Activated CD4-positive, alpha-beta T cell treated with anti-CD3 and anti-CD28 coated beads, Interleukin-2, amount 50 U/mL, for 1 hour (primary cell): ENCODE measurements around the gene CRACDL.

ENCODE experiments used
- DNase-seq: peaks from one replicate; pipeline ENCODE4 v3.0.0-alpha.2; 2020

Gene CRACDL, protein sequence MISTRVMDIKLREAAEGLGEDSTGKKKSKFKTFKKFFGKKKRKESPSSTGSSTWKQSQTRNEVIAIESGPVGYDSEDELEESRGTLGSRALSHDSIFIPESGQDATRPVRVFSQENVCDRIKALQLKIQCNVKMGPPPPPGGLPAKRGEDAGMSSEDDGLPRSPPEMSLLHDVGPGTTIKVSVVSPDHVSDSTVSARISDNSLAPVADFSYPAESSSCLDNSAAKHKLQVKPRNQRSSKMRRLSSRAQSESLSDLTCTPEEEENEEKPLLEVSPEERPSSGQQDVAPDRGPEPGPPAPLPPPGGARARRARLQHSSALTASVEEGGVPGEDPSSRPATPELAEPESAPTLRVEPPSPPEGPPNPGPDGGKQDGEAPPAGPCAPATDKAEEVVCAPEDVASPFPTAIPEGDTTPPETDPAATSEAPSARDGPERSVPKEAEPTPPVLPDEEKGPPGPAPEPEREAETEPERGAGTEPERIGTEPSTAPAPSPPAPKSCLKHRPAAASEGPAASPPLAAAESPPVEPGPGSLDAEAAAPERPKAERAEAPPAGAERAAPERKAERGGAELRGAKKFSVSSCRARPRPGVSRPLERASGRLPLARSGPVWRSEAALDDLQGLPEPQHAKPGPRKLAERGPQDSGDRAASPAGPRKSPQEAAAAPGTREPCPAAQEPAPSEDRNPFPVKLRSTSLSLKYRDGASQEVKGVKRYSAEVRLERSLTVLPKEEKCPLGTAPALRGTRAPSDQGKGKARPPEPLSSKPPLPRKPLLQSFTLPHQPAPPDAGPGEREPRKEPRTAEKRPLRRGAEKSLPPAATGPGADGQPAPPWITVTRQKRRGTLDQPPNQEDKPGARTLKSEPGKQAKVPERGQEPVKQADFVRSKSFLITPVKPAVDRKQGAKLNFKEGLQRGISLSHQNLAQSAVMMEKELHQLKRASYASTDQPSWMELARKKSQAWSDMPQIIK

DNA sequence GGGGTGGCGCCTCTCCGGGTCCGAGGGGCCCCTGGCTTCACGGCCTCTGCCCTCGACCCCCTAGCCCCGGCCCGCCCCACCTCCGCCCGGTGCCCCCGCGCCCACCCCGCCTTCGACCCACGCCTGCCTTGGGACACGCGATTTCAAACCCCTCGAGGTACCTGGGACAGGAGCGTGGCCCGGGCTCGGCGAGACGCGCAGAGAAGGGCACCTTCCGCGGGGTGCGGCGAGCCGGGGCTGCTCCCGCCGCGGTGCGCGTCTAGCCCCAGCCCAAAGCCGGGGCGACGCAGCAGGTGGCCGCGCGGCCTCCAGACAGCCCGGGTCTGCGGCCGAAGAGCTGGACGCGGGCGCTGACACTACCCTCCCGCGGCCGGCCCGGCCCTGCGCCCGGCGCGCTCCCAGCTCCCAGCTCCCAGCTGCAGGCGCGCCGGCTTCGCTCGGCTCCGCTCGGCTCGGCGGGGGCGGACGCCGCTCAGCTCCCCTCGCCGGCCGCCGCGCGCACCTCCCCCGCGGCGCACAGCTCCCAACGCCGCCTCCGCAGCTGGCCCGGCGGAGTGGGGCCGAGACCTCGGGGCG, at the start of gene CRACDL:
Gene CRACDL (minus strand): TSS at position 449 of the 576 bp plus-strand sequence. CDS start 89,425 bp downstream, outside the sequence.
- DNase-seq: no peak

DNA sequence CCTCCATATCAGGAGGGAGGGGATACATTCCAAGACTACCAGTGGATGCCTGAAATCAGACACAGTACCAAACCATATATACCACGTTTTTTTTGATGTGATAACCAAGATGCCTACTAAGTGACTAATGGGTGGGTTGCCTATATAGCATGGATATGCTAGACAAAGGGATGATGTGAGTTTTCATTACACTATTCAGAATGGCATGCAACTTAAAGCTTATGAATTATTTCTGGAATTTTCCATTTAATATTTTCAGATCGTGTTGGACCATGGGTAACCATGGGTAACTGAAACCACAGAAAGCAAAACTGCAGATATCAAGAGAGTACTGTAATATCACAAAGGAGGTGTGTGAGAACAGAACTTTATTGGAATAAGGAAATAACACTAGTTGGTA, 39.6 kb upstream of the CRACDL start:
- DNase-seq: no peak

GRCh38 chr2:98972582-98973167, 36.6 kb upstream of the CRACDL start:
- DNase-seq: no peak

- DNase-seq: no peak
Observed at GRCh38 chr2:98959810-98960507, 23.9 kb upstream of the CRACDL start.

DNA sequence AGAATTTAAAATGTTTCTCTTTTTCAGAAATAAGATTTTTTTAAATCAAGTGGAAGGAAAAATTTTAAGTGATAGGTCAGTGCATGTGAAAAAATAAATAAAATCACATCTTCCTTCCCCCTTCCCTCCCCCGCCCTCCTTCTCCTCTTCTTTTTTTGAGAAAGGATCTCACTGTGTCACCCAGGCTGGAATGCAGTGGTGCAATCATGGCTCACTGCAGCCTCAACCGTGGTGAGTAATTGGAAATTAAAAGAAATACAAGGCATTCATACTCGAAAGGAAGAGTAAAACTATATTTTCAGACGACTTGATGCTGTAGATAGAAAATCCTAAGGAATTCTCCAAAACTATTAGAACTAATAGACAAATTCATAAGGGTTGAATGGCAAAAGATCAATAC, 16.9 kb upstream of the CRACDL start:
- DNase-seq: no peak

DNA sequence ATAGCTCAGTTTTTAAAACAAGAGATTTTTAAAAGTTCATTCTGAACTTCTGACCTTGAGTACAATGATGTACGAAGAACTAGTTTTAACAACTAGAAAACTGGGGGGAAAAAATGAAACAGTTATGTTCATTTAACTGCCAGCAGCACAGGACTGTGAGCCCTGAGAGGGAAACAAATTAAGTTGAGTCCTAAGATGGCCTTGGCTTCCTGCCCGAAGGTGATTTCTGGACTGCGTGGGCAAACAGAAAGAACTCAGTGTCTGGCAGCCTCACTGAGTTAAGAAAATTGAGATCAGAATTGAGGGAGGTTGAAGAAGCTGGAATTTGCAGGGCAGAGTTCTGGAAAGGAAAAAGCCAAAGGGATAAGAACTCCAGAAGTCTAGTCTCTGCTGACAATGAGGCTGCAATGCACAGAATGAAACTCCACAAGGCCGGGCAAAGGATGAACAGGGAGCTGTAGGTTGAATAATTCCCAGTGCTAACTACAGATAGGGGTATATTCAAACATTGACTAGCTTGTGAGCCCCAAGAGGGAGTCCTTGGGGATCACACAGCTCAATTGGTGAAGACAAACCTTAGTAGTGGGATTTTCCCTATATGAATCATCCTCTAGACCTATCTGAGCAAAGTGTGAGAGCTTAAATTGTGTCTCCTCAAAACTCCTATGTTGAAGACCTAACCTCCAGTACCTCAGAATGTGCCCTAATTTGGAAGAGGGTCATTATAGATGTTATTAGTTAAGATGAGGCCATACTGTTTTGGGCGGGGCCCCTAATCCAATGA, 13.1 kb upstream of the CRACDL start:
- no peak for DNase-seq

GRCh38 chr2:98947554-98947953, 11.5 kb upstream of the CRACDL start:
- DNase-seq: no peak

DNA sequence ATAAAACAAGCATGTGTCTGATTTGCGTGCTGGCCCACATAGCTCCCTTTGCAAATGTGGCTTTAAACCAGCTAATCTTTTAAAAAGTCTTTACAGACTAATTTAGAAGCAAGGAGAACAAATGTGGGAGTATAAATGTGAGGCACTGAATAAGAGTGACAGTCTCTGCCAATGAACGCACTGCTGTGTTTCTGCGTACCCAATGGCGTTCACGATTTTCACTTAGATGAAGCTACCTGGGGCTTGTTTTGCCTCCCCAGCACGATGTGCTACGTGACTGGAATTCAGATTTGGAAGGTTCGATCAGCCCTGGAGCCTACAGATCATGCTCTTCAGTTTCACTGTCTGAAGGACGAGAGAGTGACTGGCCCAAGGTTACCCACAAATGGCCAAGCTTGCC, 10.8 kb upstream of the CRACDL start:
- DNase-seq: no peak

DNA sequence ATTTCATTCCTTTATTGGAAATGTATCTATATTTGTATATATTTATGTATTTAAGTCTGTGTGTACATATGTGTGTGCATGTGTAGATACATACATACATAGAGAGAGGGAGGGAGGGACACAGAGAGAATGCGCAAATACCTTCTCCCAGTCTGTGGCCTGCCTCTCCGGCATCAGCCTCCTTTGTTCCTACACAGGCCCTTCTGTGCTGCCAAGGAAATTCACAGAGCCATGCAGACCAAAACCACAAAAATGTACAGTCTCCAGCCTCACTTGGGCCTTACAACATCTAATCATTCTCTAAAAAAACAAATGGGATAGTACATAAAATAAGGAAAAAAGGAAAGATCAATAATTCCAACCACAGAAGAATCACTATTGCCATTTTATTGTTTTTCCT, 8.8 kb upstream of the CRACDL start:
- no peak for DNase-seq

- no peak for DNase-seq
Observed at GRCh38 chr2:98940102-98940501, 4.1 kb upstream of the CRACDL start.

DNA sequence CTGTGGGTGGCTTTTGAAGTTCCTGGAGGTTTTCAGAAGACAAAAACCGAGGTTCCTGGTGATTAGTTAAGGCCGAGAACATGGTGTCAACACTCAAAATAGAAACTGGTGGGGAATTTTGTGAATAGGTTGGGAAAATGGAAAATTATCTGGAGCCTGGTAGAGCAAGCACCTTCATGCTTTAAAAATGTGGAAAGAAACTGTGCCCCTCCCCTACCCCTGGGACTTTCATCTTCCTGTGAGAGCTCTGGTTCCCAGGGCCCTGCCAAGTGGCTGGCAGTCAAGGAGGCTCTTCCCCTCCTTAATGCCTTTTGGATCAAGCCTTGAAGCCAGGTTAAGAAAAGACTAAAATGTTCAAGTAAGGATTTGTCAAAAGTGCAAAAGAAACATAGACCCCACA, 1.9 kb upstream of the CRACDL start:
- DNase-seq: no peak

GRCh38 chr2:98936353-98937351, 627 bp upstream of the CRACDL start:
- DNase-seq: no peak

DNA sequence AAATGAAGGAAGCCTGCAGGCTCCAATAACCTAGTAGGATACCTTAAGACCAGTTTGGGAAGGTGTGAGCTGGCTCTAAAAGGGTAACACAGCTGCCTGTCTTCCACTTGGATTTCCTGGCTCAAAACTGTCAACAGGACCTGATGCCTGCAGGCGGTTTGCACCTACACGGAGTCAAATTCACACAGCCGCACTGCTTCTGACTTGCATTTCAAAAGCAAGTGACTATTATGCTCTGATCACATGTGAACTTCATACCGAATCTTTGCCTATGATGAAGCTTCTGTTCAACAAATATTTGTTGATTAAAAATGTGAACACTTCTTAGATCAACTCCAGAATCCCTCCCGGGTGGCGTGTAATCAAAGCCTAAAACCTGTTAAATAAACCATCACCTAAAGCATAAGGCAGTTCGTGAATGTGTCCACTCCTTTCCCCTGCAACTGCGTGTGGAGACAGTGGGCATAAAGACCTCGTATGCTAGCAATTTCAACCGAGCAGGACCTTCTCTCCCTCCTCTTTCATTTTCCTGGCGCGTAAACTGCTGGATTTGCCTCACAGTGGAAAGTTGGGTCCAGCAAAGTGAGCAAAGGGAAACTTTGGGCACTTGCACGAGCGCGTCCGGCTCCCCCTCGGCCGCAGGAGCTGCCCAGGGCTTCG, 784 bp downstream of the CRACDL start:
- DNase-seq: no peak

DNA sequence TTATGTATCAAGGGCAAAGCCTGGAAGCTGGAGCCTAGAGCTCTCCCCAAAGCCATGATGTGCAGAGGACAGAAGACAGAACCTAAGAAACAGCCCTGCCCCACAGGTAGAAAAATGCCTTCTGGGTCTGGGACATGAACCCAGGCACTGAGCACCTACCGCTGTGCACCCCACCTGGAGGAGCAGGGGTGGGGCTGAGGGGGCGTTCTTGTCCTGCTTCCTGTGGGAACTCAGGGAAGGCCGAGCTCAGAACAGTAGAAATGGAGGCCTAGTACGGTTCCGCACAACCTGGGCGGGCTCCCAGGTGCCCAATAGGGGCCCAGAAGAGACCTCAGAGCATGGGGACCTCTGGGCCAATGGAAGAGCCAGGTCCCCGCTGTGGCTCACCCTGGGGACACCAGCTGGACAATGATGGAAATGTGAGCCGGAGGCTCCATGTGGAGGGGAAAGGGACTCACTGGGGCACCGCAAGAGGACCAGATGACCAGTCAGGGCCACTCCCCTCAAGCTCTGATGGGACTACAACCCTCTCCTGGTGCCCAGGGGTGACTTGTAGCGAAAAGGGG, 3.2 kb downstream of the CRACDL start:
- no peak for DNase-seq

DNA sequence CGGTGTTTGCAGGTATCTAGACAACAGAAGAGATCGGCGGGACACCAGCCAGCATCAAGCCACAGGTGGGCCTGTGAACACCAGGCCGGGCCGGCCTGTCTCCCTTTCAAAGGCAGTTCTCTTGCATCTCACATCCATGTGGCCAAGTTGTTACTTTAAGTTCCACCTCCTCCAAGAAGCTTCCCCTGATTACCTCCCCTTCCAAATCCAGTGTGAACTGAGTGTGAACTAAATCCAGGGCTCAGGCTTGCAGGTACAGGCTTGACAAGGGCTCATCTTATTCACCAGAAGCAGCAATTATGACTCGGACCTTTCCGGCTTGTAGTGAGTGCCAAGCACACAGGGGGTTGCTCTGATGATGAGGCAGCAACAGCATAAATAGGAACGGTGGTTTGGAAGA, 3.9 kb downstream of the CRACDL start:
- no peak for DNase-seq

GRCh38 chr2:98931596-98931995, 4.4 kb downstream of the CRACDL start:
- no peak for DNase-seq

DNA sequence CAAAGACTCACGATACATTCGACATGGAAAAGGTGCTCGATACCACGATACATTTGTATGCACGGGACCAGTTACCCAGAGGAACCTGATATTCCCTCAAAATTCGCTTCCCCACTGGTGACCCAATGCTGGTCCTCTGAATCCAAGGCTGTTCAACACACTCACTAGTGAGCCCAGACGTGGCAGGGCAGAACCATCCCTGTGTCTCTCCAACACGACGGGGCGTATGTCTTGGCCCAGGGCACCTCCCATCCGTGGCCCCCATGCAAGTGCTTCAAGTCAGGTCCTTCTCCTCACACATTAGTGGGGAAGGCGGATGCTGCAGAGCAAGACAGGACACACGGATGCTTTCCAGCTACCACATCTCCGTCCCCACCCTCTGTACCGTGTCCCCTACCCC, 6.1 kb downstream of the CRACDL start:
- no peak for DNase-seq

DNA sequence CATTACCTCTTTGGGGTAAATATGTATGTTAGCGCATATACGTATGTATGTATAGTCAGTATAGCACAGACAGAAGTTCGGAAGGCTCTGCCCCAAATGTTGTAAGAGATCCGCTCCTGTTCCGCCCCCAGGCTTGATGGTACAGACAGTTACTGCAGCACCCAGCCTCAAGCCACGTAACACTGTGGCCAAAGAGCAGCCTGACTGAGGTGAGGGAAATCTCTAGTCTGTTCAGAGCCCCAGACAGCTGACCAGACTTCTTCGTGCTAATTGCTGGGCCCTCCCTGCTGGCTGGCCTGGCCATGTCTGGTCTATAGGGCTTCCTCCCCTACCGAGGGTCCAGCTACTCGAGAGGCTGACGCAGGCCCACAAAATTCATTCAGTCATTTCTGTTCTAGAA, 7.8 kb downstream of the CRACDL start:
- no peak for DNase-seq

GRCh38 chr2:98927027-98927426, 9.0 kb downstream of the CRACDL start:
- DNase-seq: no peak
